ENCODE data around the gene CACNA2D3. TPM values are rescaled to one million over a fixed set of nuclear protein-coding genes. Genes with fewer than 3 reads are reported as not detected.

CACNA2D3 gene
- total RNA-seq, 1 donor from 2014 or later, result 0.29 TPM

GRCh38 chr3:54197509-54197908 lies 75.2 kb downstream of the CACNA2D3 start:
- Mint-ChIP-seq H3K27ac (no peak overlapping the region), H3K9me3 (ENCODE audit: low read depth) (no peaks in the 10 kb centered on the region), H3K4me1 (ENCODE audit: low read depth) (no peaks in the 10 kb centered on the region), H3K4me3 (ENCODE audit: low read depth) (no peak overlapping the region), H3K27me3 (peaks cover 15% of the 10 kb centered on the region), H3K36me3 (ENCODE audit: insufficient read depth) (no peaks in the 10 kb centered on the region)
- no peak for TF ChIP-seq CTCF (IDR thresholded peaks at IDR 0.05; ENCODE audit: unreplicated experiment)
- DNase-seq (ENCODE audit: low spot score, unreplicated experiment), result no peak

- DNase-seq (ENCODE audit: low spot score, unreplicated experiment), result no peak
- H3K27me3 Mint-ChIP-seq, result peaks cover 20% of the 10 kb centered on the region
Measured at GRCh38 chr3:54198556-54198955, 76.2 kb downstream of the CACNA2D3 start.

GRCh38 chr3:54202054-54202453 lies 79.7 kb downstream of the CACNA2D3 start:
- TF ChIP-seq CTCF (IDR thresholded peaks at IDR 0.05; ENCODE audit: unreplicated experiment), result no peak
- peaks cover 19% of the 10 kb centered on the region for H3K27me3 Mint-ChIP-seq
- H3K9me3 Mint-ChIP-seq (ENCODE audit: low read depth), result no peaks in the 10 kb centered on the region
- DNase-seq (ENCODE audit: low spot score, unreplicated experiment), result no peak
- H3K4me3 Mint-ChIP-seq (ENCODE audit: low read depth), result no peak overlapping the region
- H3K36me3 Mint-ChIP-seq (ENCODE audit: insufficient read depth), result no peaks in the 10 kb centered on the region
- H3K27ac Mint-ChIP-seq, result no peak overlapping the region
- H3K4me1 Mint-ChIP-seq (ENCODE audit: low read depth), result no peaks in the 10 kb centered on the region

More at GRCh38 chr3:54198556-54198955, 76.2 kb downstream of the CACNA2D3 start:
- no peaks in the 10 kb centered on the region for H3K36me3 Mint-ChIP-seq (ENCODE audit: insufficient read depth)
- H3K27ac Mint-ChIP-seq, result no peak overlapping the region
- no peak overlapping the region for H3K4me3 Mint-ChIP-seq (ENCODE audit: low read depth)
- TF ChIP-seq CTCF (IDR thresholded peaks at IDR 0.05; ENCODE audit: unreplicated experiment), result no peak
- H3K4me1 Mint-ChIP-seq (ENCODE audit: low read depth), result no peaks in the 10 kb centered on the region
- H3K9me3 Mint-ChIP-seq (ENCODE audit: low read depth), result no peaks in the 10 kb centered on the region

GRCh38 chr3:54202651-54203248 lies 80.4 kb downstream of the CACNA2D3 start:
- Mint-ChIP-seq H3K36me3 (ENCODE audit: insufficient read depth) (no peaks in the 10 kb centered on the region), H3K27me3 (peaks cover 12% of the 10 kb centered on the region), H3K9me3 (ENCODE audit: low read depth) (no peaks in the 10 kb centered on the region), H3K4me3 (ENCODE audit: low read depth) (no peak overlapping the region), H3K27ac (no peak overlapping the region), H3K4me1 (ENCODE audit: low read depth) (no peaks in the 10 kb centered on the region)
- TF ChIP-seq CTCF (IDR thresholded peaks at IDR 0.05; ENCODE audit: unreplicated experiment), result no peak
- no peak for DNase-seq (ENCODE audit: low spot score, unreplicated experiment)

GRCh38 chr3:54206874-54207273 lies 84.5 kb downstream of the CACNA2D3 start:
- Mint-ChIP-seq H3K9me3 (ENCODE audit: low read depth) (no peaks in the 10 kb centered on the region), H3K27ac (no peak overlapping the region), H3K4me1 (ENCODE audit: low read depth) (no peaks in the 10 kb centered on the region), H3K4me3 (ENCODE audit: low read depth) (no peak overlapping the region), H3K27me3 (peaks cover 11% of the 10 kb centered on the region), H3K36me3 (ENCODE audit: insufficient read depth) (no peaks in the 10 kb centered on the region)
- no peak for DNase-seq (ENCODE audit: low spot score, unreplicated experiment)
- TF ChIP-seq CTCF (IDR thresholded peaks at IDR 0.05; ENCODE audit: unreplicated experiment), result no peak
